Transverse colon (tissue), 3 donors: ENCODE measurements around the gene USP6.
"Not testable (repeated sequence)": the region's sequence is repeated elsewhere in the genome, so short reads cannot be mapped to it uniquely, and the experiment has no call there.

Source experiments
- POLR2A ChIP-seq: fragments of 450-650 bp; IDR thresholded peaks from one replicate; pipeline ENCODE4 v1.6.1; 2016; ENCODE audit warnings: antibody characterized with exemption, mild to moderate bottlenecking, moderate library complexity
- TF ChIP-seq, protein P1 (sequence below), 5 experiments: fragments of 200-600 bp in 3 of 5; fragments of 450-650 bp in 2 of 5; sonication (generic) in 3 of 5; IDR thresholded peaks; 1 replicate in 2 of 5; 2 replicates in 3 of 5; pipeline ENCODE4 v1.5.1; 2016 to 2017; ENCODE audit warnings: antibody characterized with exemption in 5 of 5, inconsistent platforms in 3 of 5, mild to moderate bottlenecking in 2 of 5, moderate library complexity in 1 of 5

- TF ChIP-seq, protein P1, sequence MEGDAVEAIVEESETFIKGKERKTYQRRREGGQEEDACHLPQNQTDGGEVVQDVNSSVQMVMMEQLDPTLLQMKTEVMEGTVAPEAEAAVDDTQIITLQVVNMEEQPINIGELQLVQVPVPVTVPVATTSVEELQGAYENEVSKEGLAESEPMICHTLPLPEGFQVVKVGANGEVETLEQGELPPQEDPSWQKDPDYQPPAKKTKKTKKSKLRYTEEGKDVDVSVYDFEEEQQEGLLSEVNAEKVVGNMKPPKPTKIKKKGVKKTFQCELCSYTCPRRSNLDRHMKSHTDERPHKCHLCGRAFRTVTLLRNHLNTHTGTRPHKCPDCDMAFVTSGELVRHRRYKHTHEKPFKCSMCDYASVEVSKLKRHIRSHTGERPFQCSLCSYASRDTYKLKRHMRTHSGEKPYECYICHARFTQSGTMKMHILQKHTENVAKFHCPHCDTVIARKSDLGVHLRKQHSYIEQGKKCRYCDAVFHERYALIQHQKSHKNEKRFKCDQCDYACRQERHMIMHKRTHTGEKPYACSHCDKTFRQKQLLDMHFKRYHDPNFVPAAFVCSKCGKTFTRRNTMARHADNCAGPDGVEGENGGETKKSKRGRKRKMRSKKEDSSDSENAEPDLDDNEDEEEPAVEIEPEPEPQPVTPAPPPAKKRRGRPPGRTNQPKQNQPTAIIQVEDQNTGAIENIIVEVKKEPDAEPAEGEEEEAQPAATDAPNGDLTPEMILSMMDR (IDR thresholded peaks at IDR 0.05) = not testable (repeated sequence)
- not testable (repeated sequence) for TF ChIP-seq POLR2A
Observed at GRCh38 chr17:5134571-5134970, 18.7 kb downstream of the USP6 start.
